AG04449 (cell line): Measurements from ENCODE around the gene CCDC154.

ENCODE experiments used
- CTCF ChIA-PET: fragments of 350-600 bp; formaldehyde crosslinking; extraction: SDS; loops from one replicate; lab custom pipeline; 2021; ENCODE audit warnings: antibody characterized with exemption; lab: Yijun Ruan, JAX
- POLR2A ChIA-PET: fragments of 400-600, 350-600 bp; formaldehyde crosslinking; extraction: SDS; loops from one replicate; lab custom pipeline; 2020; ENCODE audit warnings: antibody characterized with exemption, inconsistent platforms; lab: Yijun Ruan, JAX
- DNase-seq: peaks from one replicate; pipeline ENCODE4 v3.0.0-alpha.2; 2010; ENCODE audit warnings: low read depth, low spot score
- H3K4me3 ChIP-seq: 2 replicates; pipeline ENCODE4 v1.5.1; 2011; ENCODE audit warnings: low read depth, mild to moderate bottlenecking, control low read depth, low read length
- CTCF ChIP-seq: IDR thresholded peaks from one replicate; pipeline ENCODE4 v1.5.1; 2011; ENCODE audit warnings: mild to moderate bottlenecking, moderate library complexity, low read length, control low read depth, inconsistent platforms; ENCODE audit not compliant: insufficient read depth; ENCODE audit errors: missing control alignments

The CCDC154 gene

GRCh38 chr16:1489077-1489476, 44.7 kb upstream of the CCDC154 start:
- no peak for DNase-seq
- CTCF ChIA-PET = no interaction called here
- TF ChIP-seq CTCF = no peak
- no peak overlapping the region for H3K4me3 ChIP-seq
- POLR2A ChIA-PET = no interaction called here

DNA sequence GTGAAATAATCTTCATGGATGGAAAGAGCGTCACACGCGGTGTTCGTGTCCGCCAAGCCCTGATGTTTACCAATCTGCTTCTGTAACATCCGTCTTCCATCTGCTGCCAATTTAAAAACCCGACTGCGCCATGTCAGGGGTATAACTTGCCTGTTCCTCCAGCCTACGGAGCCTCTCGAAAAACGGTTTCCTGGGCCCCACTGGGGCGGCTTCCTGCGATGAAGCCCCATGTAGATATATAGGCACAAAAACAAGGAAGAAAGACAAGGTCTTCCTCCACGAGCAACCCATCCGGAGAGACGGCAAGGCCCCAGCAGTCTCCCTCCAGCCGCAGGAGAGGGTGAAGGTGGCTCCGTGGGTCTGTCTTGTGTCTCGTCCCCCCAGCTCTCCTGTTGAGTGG, 44.3 kb upstream of the CCDC154 start, which contains the start of gene PTX4:
Gene PTX4 (minus strand): TSS at position 326 of the 400 bp plus-strand sequence. CDS start 35 bp downstream, at position 291.
- no peak for DNase-seq
- POLR2A ChIA-PET = no interaction called here
- no peak for TF ChIP-seq CTCF
- CTCF ChIA-PET = no interaction called here
- no peak within 1 kb of the TSS for H3K4me3 ChIP-seq

GRCh38 chr16:1488054-1488601, 43.8 kb upstream of the CCDC154 start:
- ChIA-PET CTCF (no interaction called here), POLR2A (no interaction called here)
- TF ChIP-seq CTCF = no peak
- no peak for DNase-seq
- H3K4me3 ChIP-seq = no peak overlapping the region

DNA sequence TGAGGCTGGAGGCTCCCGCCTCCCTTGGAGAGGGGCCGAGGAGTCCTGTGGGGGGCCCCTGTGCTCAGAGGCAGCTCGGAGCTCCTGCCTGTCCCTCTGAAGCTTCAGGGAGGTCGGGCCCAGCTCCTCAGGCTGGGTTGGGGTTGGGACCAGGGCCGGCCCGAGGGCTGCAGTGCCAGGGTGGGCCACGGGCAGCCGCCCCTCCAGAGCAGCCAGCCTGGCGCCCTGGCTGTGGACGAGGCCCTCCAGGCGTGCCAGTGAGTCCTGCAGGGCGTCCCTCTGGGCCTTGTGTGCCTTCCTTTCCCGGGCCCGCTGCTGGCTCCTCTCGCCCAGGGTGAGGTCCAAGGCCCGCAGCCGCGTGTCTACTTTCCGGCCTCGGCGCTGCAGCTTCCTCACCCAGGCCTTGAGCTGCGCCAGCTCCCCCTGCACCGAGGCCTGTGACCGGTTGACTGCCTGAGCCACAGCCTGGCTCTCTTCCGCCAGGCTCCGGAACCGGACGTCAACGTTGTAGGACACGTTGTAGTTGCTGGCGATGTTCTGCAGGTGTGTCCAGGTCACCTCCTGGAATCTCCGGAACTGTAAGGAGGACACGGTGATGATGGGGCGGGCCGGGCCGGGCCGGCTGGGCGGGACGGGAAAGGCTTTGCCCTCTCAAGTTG, 43.2 kb upstream of the CCDC154 start:
- no peak overlapping the region for H3K4me3 ChIP-seq
- ChIA-PET CTCF (no interaction called here), POLR2A (no interaction called here)
- DNase-seq = no peak
- no peak for TF ChIP-seq CTCF

DNA sequence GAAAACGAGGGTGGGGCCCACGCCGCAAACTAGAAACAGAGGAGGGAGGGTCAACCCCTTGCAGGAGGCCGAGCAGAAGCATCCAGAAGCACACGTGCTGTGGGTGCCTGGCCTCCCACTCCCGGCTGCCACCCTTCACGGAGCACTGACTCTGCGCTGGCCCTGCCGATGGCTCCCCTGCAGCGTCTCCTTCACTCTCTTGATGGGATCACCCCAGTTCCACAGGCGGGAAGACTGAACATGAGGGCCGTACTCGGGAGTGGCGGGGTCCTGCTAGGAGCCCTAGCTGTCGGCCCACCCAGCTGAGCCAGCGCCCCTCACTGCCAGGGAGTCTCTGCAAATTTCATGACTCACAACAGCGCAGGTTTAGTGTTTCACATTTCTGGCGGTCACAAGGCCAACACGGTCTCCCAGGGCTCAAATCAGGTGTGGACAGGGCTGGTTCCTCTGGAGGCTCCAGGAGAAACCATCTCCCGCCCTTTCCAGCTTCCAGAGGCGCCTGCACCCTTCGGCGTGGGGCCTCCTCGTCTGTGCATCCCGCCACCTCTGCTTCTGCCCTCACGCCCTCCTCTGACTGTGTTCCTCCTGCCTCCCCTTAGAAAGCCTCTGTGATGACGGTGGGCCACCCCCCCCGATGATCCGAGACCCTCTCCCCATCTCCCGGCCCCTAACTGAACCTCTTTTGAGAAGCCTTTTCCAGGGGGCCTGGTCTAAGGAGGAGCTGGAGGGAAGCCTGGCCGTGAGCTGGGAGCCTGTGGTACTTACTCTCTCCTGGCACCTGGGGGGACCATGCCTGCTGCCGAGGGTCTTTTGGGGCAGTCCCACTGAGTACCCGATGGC, 42.4 kb upstream of the CCDC154 start:
- ChIA-PET CTCF (no interaction called here), POLR2A (no interaction called here)
- no peak for DNase-seq
- H3K4me3 ChIP-seq = no peak overlapping the region
- TF ChIP-seq CTCF = no peak
